Smooth muscle cell of the pulmonary artery (primary cell): ENCODE results near the gene LDLRAD4. TPM values are rescaled to one million over a fixed set of nuclear protein-coding genes. Genes with fewer than 3 reads are reported as not detected.

Experiments used
- total RNA-seq: library from RNA; depleted of rRNA; stranded (reverse); fragments of >200 nt; gene quantifications from 2 replicates; pipeline ENCODE4 v1.2.3, GENCODE V29; 2014

Gene LDLRAD4
- 0.39 and 1.8 TPM in 2 replicates for total RNA-seq

GRCh38 chr18:13218368-13218991 lies at the start of gene LDLRAD4:
TSS of gene LDLRAD4 (plus strand) at chr18:13218760.

Other genes with a start within 250 kb of the LDLRAD4 start
- 20.4 and 26.2 TPM in 2 replicates for gene CEP192, start 227.4 kb upstream of the LDLRAD4 start, total RNA-seq